ENCODE measurements around the gene SYNE4. TPM values are rescaled to one million over a fixed set of nuclear protein-coding genes. Genes with fewer than 3 reads are reported as not detected.

Gene SYNE4
- total and polyA plus RNA-seq, 2 of the 4 experiments (the other 2 are of a cell fraction): 0.27 TPM; not detected in 1

DNA sequence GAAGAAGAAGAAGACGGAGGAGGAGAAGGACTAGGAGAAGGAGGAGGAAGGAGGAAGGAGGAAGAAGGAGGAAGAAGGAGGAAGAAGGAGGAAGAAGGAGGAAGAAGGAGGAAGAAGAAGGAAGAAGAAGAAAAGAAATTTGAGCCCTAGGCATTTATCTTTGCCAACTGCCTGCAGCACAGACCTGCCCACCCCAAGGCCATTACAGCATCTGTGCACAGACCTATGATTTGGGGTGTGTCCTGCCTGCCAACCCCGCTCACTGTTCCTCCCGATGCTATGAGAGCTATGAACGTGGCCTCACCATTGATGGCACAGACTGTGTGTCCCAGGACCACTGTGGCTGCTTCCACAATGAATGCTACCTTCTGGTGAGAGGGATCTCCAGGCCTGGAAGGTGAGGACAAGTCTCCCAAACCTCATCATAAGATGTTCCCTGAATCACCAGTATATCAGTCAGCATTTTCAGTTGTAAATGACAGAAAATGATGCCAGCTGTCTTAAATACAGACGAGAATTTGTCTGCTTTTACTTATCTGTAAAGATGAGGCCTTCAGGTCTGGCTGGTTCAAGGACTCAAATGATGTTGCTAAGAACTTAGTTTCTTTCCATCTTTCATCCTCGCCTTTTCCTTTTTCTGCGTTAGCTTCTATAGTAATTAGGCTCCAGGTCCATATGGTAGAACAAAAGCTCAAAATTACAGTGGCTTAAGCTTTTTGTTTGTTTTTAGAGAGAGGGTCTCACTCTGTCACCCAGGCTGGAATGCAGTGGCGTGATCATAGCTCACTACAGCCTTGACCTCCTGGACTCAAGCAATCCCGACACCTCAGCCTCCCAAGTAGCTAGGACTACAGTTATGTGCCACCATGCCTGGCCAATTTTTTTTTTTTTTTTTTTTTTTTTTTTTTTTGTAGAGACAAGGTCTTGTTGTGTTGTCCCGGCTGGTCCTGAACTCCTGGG, 17.6 kb downstream of the SYNE4 start:
- H3K79me1 ChIP-seq (ENCODE audit: low read depth in 1 of 2, low read length in 2 of 2): peaks cover 6 to 12% of the 10 kb centered on the region in 2 experiments; a peak in 3 of 4 replicates
- H3K23ac ChIP-seq (ENCODE audit: low read depth, low read length): no peak overlapping the region
- no peak overlapping the region for H3K4ac ChIP-seq (ENCODE audit: low read depth, low read length)
- peak overlapping the region; percentile 33 for H2AK9ac ChIP-seq (replicated peaks; ENCODE audit: low read depth, low read length, poor library complexity)
- no peak for ATAC-seq (ENCODE audit: low read depth)
- H3K9me1 ChIP-seq (ENCODE audit: insufficient read depth, low read length): no peaks in the 10 kb centered on the region; the same call in 1 of the 2 replicates
- no peak overlapping the region for H2AFZ ChIP-seq (replicated peaks; ENCODE audit: low read length, poor library complexity)
- no peak overlapping the region for H3K4me3 ChIP-seq (ENCODE audit: insufficient read depth, low read depth, low read length)
- H2BK20ac ChIP-seq (ENCODE audit: low read depth, low read length): no peak overlapping the region
- H2BK120ac ChIP-seq (ENCODE audit: low read depth, low read length): no peak overlapping the region
- no peak overlapping the region for H3K56ac ChIP-seq (ENCODE audit: extremely low read depth, insufficient read depth, low read length)
- ChIA-PET CTCF (no interaction called here), POLR2A (ENCODE audit: unreplicated experiment) (interaction anchor here (0.5 kb wide), 1 partner anchor 34 kb away, joined by 16 read pairs; no protein-coding TSS in a partner anchor)
- in situ Hi-C loops (cut with MboI; ENCODE audit: low sequenced_read_pairs) (no loop called here), intact Hi-C loops (cut with micrococcal nuclease) (no loop called here), dilution Hi-C loops (cut with HindIII; ENCODE audit: low sequenced_read_pairs, unreplicated experiment) (no loop called here)
- TF ChIP-seq, protein P1, sequence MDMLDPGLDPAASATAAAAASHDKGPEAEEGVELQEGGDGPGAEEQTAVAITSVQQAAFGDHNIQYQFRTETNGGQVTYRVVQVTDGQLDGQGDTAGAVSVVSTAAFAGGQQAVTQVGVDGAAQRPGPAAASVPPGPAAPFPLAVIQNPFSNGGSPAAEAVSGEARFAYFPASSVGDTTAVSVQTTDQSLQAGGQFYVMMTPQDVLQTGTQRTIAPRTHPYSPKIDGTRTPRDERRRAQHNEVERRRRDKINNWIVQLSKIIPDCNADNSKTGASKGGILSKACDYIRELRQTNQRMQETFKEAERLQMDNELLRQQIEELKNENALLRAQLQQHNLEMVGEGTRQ (IDR thresholded peaks at IDR 0.05; ENCODE audit: low read depth, low read length): no peak
- TF ChIP-seq, protein P2, sequence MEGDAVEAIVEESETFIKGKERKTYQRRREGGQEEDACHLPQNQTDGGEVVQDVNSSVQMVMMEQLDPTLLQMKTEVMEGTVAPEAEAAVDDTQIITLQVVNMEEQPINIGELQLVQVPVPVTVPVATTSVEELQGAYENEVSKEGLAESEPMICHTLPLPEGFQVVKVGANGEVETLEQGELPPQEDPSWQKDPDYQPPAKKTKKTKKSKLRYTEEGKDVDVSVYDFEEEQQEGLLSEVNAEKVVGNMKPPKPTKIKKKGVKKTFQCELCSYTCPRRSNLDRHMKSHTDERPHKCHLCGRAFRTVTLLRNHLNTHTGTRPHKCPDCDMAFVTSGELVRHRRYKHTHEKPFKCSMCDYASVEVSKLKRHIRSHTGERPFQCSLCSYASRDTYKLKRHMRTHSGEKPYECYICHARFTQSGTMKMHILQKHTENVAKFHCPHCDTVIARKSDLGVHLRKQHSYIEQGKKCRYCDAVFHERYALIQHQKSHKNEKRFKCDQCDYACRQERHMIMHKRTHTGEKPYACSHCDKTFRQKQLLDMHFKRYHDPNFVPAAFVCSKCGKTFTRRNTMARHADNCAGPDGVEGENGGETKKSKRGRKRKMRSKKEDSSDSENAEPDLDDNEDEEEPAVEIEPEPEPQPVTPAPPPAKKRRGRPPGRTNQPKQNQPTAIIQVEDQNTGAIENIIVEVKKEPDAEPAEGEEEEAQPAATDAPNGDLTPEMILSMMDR (conservative IDR thresholded peaks at IDR 0.05; ENCODE audit: low read depth, low read length): no peak
- TF ChIP-seq CEBPB (IDR thresholded peaks at IDR 0.05; ENCODE audit: low read depth, low read length) (no peak), CHD1 (IDR thresholded peaks at IDR 0.05; ENCODE audit: low read depth, low read length) (no peak), SMC3 (IDR thresholded peaks at IDR 0.05; ENCODE audit: low read depth, low read length) (no peak), MAZ (IDR thresholded peaks at IDR 0.05; ENCODE audit: borderline replicate concordance, low read depth, low read length) (no peak), RFX5 (IDR thresholded peaks at IDR 0.05; ENCODE audit: low read depth, low read length) (no peak), MXI1 (IDR thresholded peaks at IDR 0.05; ENCODE audit: borderline replicate concordance, low read depth, low read length) (no peak), NFE2L2 (IDR thresholded peaks at IDR 0.05; ENCODE audit: low read depth, low read length) (no peak), BHLHE40 (IDR thresholded peaks at IDR 0.05; ENCODE audit: low read depth, low read length) (no peak), RCOR1 (IDR thresholded peaks at IDR 0.05; ENCODE audit: insufficient replicate concordance, low read length) (no peak)
- TF ChIP-seq, protein P3, sequence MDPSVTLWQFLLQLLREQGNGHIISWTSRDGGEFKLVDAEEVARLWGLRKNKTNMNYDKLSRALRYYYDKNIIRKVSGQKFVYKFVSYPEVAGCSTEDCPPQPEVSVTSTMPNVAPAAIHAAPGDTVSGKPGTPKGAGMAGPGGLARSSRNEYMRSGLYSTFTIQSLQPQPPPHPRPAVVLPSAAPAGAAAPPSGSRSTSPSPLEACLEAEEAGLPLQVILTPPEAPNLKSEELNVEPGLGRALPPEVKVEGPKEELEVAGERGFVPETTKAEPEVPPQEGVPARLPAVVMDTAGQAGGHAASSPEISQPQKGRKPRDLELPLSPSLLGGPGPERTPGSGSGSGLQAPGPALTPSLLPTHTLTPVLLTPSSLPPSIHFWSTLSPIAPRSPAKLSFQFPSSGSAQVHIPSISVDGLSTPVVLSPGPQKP (IDR thresholded peaks at IDR 0.05; ENCODE audit: borderline replicate concordance, low read depth, low read length): no peak
- H3K4me2 ChIP-seq (ENCODE audit: low read depth, low read length): no peak overlapping the region
- H2BK5ac ChIP-seq (ENCODE audit: low read depth, low read length, poor library complexity, severe bottlenecking): no peak overlapping the region
- H4K8ac ChIP-seq (ENCODE audit: low read depth in 2 of 2, low read length in 2 of 2): no peak overlapping the region
- BruUV-seq (replicated peaks): no TSS peak
- H4K20me1 ChIP-seq (ENCODE audit: insufficient read depth, low read length): no peaks in the 10 kb centered on the region
- H3K9me3 ChIP-seq (ENCODE audit: control insufficient read depth, insufficient read depth, low read length): peaks cover 5% of the 10 kb centered on the region
- DNase-seq: no peak
- H3K4me1 ChIP-seq (ENCODE audit: control insufficient read depth, insufficient read depth, low read length): no peaks in the 10 kb centered on the region
- H3K18ac ChIP-seq (ENCODE audit: low read depth, low read length): no peak overlapping the region
- H2AK5ac ChIP-seq (ENCODE audit: low read depth, low read length): no peak overlapping the region
- H3K27ac ChIP-seq (ENCODE audit: insufficient read depth, low read length): no peak overlapping the region
- no peak overlapping the region for H2BK15ac ChIP-seq (ENCODE audit: low read depth, low read length)
- WGBS, 2 experiments (ENCODE audit: extremely low coverage in 2 of 2, insufficient read length in 1 of 2): 88% methylated on average over 1 of the region's 10 CpGs; no CpG with 5 or more reads in 1 of the 2 experiments
- H3K14ac ChIP-seq (replicated peaks; ENCODE audit: low read depth, low read length): no peak overlapping the region
- no peak overlapping the region for H4K5ac ChIP-seq (ENCODE audit: low read depth, low read length)
- no peak overlapping the region for H3K9ac ChIP-seq (ENCODE audit: low read depth, low read length)
- H3K27me3 ChIP-seq (ENCODE audit: control insufficient read depth, insufficient read depth, low read length): peaks cover 12% of the 10 kb centered on the region; the same call in 1 of the 2 replicates
- no peaks in the 10 kb centered on the region for H3K36me3 ChIP-seq (ENCODE audit: control insufficient read depth, insufficient read depth, low read length)
- no peak overlapping the region for H4K91ac ChIP-seq (ENCODE audit: insufficient read depth, low read depth, low read length)
